Hematopoietic multipotent progenitor cell treated with erythropoietin and hydrocortisone succinate and interleukin-3 and kit ligand, for 8 days (in vitro differentiated cells): ENCODE data around the gene PBX3.

Source experiments
- DNase-seq: peaks from one replicate; pipeline ENCODE4 v3.0.0-alpha.2; 2015

PBX3 gene

GRCh38 chr9:125826850-125827249 lies 79.7 kb downstream of the PBX3 start:
- no peak for DNase-seq

- peak; percentile 74 for DNase-seq
Measured at GRCh38 chr9:125829743-125830142, 82.6 kb downstream of the PBX3 start.

DNA sequence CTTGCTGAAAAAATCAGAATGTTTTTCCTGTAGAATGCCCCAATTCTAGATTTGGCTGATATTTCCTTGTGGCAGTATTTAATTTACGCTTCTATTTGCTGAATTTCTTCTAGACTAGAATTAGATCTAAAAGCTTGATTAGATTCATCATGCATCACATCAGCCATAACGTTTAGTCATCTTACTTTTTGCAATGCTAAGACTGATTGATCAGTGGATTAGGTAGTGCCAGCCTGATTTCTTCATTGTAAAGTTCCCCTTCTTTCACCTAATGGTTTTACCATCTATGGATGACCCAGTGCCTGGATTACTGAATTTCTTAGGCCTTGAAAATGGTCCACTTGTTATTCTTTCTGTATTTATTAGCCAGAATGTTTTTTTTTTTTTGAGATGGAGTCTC lies 83.9 kb downstream of the PBX3 start:
- DNase-seq, result no peak

- DNase-seq, result peak; percentile 74
Measured at GRCh38 chr9:125831616-125832015, 84.4 kb downstream of the PBX3 start.

DNA sequence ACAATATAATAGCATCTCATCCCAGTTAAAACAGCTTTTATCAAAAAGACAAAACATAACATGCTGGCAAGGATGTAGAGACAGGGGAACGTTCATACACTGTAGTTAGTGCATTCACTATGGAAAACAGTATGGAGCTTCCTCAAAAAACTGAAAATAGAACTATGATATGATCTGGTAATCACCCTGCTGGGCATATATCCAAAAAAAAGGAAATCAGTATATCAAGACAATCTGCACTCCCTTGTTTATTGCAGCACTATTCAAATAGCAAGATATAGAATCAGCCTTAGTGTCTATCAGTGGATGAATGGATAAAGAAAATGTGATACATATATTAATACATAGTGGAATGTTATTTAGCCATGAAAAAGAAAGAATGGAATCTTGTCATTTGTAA lies 88.5 kb downstream of the PBX3 start:
- DNase-seq, result no peak

- no peak for DNase-seq
Measured at GRCh38 chr9:125839317-125839716, 92.1 kb downstream of the PBX3 start.

- no peak for DNase-seq
Measured at GRCh38 chr9:125841444-125841843, 94.3 kb downstream of the PBX3 start.

- DNase-seq, result no peak
Measured at GRCh38 chr9:125842242-125842641, 95.1 kb downstream of the PBX3 start.

DNA sequence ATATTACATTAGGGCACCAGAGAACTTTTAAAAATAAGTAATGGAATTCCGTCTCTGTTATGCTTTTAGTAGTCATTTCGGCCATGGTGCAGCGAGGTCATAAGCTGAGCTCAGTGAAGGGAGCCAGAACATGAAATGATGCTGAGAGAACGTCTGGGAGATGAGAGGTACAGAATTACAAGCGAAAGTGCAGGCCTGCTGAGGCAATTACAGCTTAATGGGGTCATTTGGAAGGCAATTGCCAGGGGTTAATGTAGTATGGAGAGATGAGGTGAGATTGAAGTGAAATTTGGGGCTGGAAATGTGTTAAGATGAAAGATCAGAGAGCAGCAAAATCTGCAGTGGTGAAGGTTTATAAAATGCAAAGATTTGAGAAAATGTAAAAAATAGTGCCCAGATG lies 96.5 kb downstream of the PBX3 start:
- DNase-seq, result no peak

DNA sequence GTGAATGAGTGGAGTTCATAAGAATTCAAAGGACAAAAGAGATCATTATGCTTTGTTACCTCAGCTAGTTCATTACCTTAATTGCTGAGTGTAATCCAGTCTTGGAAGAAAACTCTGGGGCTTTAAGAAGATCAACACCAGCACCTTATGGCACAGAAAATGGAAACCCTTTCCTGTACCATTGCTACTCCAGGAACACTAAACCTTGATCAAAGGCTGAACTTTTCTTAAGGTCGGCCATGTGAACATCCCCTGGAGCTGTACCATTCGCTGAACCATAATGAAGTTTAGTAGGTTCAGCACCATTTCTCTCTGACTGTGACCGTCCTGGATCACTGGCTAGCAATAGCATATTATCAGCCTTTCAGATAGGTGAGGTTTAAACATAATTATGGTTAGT lies 97.4 kb downstream of the PBX3 start:
- DNase-seq, result no peak

GRCh38 chr9:125845271-125845808 lies 98.2 kb downstream of the PBX3 start:
- DNase-seq, result no peak

GRCh38 chr9:125847735-125848134 lies 100.6 kb downstream of the PBX3 start:
- DNase-seq, result no peak

GRCh38 chr9:125850106-125850632 lies 103.0 kb downstream of the PBX3 start:
- DNase-seq, result no peak

GRCh38 chr9:125850763-125851162 lies 103.6 kb downstream of the PBX3 start:
- peak; percentile 22 for DNase-seq

DNA sequence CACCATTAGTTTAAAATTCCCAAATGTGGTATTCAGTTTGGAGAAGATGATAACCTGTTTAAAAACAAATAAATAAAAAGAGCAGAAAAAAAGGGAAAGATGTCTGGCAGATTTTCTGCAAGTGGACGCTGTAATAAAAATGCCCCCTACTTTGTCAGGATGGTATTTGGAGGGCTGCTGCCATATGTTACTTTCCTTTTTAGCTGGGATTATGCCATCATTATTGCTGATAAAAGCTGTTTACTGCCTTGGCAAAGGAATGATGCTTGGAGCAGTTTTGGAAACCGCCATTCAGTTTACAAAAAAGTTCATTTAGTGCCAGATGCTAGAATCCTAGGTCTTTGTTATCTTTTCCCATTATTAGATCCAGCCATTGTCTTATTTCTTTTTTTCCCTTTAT lies 104.8 kb downstream of the PBX3 start:
- DNase-seq, result no peak

GRCh38 chr9:125852386-125852785 lies 105.2 kb downstream of the PBX3 start:
- no peak for DNase-seq

DNA sequence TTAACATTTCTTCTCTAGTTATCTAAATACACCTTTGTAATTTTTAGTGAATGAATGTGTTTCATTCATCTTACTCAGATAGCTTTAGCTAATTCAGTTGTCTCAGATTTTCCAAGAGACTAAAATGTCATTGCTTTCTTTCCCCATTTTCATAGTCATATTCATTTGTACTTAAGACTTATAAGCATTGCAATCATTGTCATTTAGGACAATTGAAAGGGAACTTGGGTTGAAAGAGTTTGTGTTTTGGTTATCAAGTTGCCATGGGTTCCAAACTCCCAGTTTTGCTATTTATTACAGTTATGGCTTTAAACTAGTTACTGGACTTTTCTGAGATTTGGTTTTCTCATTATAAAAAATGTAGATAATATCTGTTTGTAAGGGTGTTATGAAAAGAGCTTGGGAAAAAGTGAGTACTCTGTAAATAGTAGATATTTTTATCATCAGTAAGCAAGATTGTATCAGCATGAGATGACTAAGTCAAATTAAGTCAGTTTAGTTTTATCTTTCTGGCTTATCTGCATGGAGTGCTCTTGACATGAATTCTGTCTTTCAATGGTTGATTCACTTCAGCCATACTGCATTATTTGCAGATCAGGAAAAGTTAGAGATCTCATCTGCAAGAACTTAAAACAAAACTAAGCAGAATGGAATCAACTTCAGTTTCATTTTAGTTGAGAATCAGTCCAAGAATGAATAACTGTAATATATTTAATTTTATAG lies 107.5 kb downstream of the PBX3 start:
- no peak for DNase-seq

- DNase-seq, result no peak
Measured at GRCh38 chr9:125856331-125856730, 109.2 kb downstream of the PBX3 start.

DNA sequence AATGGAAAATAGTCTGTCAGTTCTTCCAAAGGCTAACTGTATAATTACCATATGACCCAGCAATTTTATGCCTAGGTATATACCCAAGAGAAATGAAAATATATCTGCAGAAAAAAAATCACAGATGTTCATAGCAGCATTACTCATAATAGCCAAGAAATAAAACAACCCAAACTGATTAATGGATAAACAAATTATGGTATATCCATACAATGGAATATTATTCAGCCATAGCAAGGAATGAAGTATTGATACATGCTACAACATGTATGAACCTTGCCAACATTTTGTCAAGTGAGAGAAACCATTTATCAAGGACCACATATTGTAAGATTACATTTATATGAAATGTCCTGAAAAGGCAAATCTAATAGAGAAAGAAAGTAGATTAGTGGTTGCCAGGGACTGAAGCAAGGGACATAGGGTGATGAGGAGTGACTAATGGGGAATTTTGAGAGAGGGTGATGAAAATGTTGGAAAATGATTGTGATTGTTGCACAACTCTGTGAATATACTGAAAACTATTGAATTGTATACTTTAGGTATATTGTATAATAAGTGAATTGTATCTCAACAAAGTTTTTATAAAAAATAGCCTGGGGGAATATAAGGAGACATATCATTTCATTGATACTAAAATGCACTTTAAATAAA lies 114.4 kb downstream of the PBX3 start:
- no peak for DNase-seq

GRCh38 chr9:125863923-125864322 lies 116.8 kb downstream of the PBX3 start:
- DNase-seq, result no peak

DNA sequence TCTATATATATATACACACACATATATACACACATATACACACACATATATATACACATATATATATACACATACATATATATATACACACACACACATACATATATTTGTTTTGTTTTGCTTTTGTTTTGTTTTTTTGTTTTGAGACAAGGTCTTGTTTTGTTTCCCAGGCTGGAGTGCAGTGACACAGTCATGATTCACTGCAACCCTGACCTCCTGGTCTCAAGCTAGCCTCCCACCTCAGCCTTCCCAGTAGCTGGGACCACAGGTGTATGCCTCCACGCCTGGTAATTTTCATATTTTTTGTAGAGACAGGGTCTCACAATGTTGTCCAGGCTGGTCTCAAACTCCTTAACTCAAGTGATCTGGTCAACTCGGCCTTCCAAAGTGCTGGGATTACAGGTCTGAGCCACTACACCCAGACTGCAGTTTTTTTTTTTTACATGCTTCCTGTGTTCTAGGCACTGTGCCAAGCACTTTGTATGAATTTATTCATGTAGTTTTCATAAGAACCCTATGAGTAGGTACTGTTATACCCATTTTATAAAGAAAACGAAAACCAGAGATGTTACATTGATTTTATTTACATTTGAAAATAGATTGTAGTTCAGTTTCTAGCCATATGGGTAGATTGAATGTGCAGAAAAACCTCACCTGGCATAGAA lies 120.7 kb downstream of the PBX3 start:
- DNase-seq, result no peak

DNA sequence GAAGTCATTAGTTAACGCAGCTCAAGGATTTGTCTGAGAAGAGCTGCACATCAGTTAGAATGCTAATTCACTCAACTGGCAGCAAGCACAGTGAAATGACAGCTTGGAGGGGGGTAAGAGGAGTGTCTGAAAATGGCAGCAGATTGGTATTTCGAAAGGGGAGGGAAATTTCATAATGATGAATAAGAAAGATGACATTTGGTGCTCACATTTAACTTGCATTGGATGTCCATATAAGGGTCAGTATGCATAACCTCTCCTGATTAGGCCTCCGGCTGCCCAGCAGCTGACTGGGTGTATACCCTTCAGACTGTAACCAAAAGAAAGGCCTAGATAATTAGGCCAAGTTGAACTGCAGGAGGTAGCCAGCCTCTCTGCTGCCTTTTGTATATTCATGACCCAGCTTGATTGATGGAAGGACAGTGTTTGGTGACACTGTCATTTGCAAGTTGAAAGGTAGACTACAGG lies 131.0 kb downstream of the PBX3 start:
- no peak for DNase-seq

- no peak for DNase-seq
Measured at GRCh38 chr9:125881042-125881441, 133.9 kb downstream of the PBX3 start.
